ENCODE results near the gene KCNMB2. TPM values are rescaled to one million over a fixed set of nuclear protein-coding genes. Genes with fewer than 3 reads are reported as not detected.
A peak's percentile ranks its signal among the peaks of the same experiment; 100 is the strongest.

Gene KCNMB2
- 1 to 10 TPM in 1 of 5 donors, not detected in 4; 3.7 TPM for total RNA-seq
- polyA plus RNA-seq: 1 to 10 TPM in 2 of 3 donors, under 1 TPM in 1; 0.48 to 2.4 (median 1.1) TPM
- long read RNA-seq, donor 1, partial matches to known transcripts: 0 of 1 reads
- long read RNA-seq, donor 1, other reads (novel, unspliced or antisense): 0 of 1 reads
- long read RNA-seq, donor 2, partial matches to known transcripts: 0 of 1 reads
- long read RNA-seq, donor 2, other reads (novel, unspliced or antisense): 0 of 1 reads
- long read RNA-seq, donor 3, partial matches to known transcripts: 0 of 1 reads
- long read RNA-seq, donor 3, other reads (novel, unspliced or antisense): 0 of 1 reads
- long read RNA-seq, donor 4: 0 reads
- long read RNA-seq, donor 5, partial matches to known transcripts: 0 of 1 reads
- long read RNA-seq, donor 5, other reads (novel, unspliced or antisense): 0 of 1 reads
- long read RNA-seq, donor 6: 0 reads
- long read RNA-seq, donor 7, partial matches to known transcripts: 0 of 1 reads
- long read RNA-seq, donor 7, other reads (novel, unspliced or antisense): 0 of 1 reads
- long read RNA-seq, donor 8, partial matches to known transcripts: 0 of 1 reads
- long read RNA-seq, donor 8, other reads (novel, unspliced or antisense): 0 of 1 reads
- long read RNA-seq, donor 9, partial matches to known transcripts: 0 of 1 reads
- long read RNA-seq, donor 9, other reads (novel, unspliced or antisense): 0 of 1 reads
- long read RNA-seq, donor 10, partial matches to known transcripts: 0 of 2 reads
- long read RNA-seq, donor 10, other reads (novel, unspliced or antisense): 0 of 2 reads

DNA sequence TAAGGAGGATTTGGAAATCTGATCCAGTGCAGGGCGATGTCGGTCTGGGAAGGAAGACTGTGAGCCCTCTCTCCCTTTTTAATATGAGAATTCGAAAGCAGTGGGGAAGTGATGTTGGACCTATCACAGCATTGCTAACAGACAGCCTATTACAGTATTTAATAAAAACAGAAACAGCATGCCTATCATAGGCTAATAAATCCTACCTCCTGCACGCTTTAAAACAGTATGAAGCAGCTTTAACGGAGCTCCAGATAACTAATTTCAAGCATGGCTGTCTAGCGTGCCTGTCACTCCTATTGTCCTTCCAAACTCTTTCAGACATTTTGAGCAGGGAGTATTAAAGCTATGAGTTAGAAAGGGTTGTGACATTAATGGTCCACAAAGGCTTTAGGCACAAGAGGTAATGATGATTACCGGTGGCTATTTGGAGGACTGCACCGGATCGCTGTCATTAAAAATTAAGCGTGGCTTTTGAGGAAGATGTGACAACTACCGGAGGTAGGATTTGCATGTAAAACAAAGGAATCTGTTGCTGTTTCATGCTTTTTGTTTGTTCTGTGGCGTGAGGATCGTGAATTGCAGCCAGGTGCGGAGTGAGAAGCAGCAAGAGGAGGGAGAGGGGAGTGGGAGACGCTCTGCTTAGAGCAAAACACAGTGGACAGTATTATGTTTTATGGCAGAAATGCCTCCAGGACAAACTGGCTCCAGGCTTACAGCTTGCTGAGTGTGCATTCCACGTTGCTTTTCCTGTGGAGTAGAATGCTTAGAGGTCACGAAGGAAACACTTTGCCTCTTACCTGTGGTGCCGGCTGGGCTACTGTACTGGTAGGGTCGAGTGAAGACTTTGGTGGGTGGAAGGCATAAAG, at the start of gene KCNMB2:
KCNMB2 (plus strand) TSS at position 226 of the 869 bp plus-strand sequence.
- H3K27me3 ChIP-seq: peaks cover 0 to 16% (median 0%) of the 10 kb centered on the region in 3 donors
- TF ChIP-seq EP300 (IDR thresholded peaks at IDR 0.05) (no peak), POLR2AphosphoS5 (IDR thresholded peaks at IDR 0.05) (no peak), POLR2A (IDR thresholded peaks at IDR 0.05) (no peak)
- TF ChIP-seq, protein P1, sequence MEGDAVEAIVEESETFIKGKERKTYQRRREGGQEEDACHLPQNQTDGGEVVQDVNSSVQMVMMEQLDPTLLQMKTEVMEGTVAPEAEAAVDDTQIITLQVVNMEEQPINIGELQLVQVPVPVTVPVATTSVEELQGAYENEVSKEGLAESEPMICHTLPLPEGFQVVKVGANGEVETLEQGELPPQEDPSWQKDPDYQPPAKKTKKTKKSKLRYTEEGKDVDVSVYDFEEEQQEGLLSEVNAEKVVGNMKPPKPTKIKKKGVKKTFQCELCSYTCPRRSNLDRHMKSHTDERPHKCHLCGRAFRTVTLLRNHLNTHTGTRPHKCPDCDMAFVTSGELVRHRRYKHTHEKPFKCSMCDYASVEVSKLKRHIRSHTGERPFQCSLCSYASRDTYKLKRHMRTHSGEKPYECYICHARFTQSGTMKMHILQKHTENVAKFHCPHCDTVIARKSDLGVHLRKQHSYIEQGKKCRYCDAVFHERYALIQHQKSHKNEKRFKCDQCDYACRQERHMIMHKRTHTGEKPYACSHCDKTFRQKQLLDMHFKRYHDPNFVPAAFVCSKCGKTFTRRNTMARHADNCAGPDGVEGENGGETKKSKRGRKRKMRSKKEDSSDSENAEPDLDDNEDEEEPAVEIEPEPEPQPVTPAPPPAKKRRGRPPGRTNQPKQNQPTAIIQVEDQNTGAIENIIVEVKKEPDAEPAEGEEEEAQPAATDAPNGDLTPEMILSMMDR (IDR thresholded peaks at IDR 0.05): no peak
- peak within 1 kb of the TSS in 2 of 5 donors; percentile 0 to 11 for H3K27ac ChIP-seq
- peak within 1 kb of the TSS; percentile 38 to 48 (median 44) for H3K4me3 ChIP-seq
- H3K9me3 ChIP-seq: no peaks in the 10 kb centered on the region
- DNase-seq: peak in 1 of 2 donors; percentile 78
- no peaks in the 10 kb centered on the region for H3K36me3 ChIP-seq
- peaks cover 5 to 26% (median 19%) of the 10 kb centered on the region in 4 donors for H3K4me1 ChIP-seq
- 7 to 12% (median 9%) methylated on average over 19 of the region's 19 CpGs for whole genome bisulfite sequencing, 5 donors
- intact Hi-C loops (cut with DNase I; ENCODE audit: low total_unique reads): no loop called here

DNA sequence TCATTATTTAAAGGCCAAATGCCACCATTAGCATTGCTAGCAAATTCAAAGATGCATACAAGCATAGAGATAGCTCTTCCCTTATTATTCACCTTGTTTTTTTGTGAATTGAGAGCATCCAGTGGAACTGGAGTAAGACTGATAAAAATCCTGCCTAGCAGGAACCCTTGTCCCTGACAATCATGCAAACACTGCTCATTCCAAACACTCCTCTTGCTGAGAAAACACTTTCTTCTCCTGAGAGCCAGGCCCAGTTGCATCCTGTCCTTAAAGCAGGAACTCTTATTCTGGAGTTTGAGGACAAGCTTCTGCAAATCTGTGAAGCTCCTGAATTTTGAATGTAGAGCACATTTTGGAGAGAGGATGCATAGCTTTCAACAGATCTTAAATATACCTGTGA, 49.3 kb upstream of the KCNMB2 start:
- Histone ChIP-seq H3K4me1 (no peaks in the 10 kb centered on the region), H3K27ac (no peak overlapping the region), H3K27me3 (no peaks in the 10 kb centered on the region), H3K4me3 (no peak overlapping the region), H3K36me3 (no peaks in the 10 kb centered on the region), H3K9me3 (no peaks in the 10 kb centered on the region)
- intact Hi-C loops (cut with DNase I; ENCODE audit: low total_unique reads): no loop called here
- TF ChIP-seq POLR2A (IDR thresholded peaks at IDR 0.05): no peak
- TF ChIP-seq POLR2AphosphoS5 (IDR thresholded peaks at IDR 0.05): no peak
- TF ChIP-seq, protein P1 (IDR thresholded peaks at IDR 0.05): no peak
- TF ChIP-seq EP300 (IDR thresholded peaks at IDR 0.05): no peak
- no peak for DNase-seq

DNA sequence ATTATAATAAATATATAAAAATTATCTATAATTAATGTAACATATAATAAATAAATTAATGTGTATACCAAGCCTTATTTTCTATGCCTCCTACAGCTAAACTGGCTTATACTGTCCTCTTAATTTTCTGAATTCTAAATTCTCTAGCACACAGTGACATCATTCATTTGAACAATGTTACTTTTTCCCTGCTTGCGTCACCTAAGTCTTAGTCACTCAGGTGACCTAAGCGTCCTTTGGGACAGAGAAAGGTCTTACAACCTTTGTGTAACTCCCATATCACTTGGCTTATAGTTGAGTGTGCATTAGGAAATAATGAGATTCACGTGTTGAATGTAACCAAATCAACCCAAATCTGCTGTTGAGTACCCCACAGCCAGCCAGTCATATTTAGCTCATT, 48.5 kb upstream of the KCNMB2 start:
- DNase-seq: no peak
- intact Hi-C loops (cut with DNase I; ENCODE audit: low total_unique reads): no loop called here
- Histone ChIP-seq H3K4me1 (no peaks in the 10 kb centered on the region), H3K36me3 (no peaks in the 10 kb centered on the region), H3K4me3 (no peak overlapping the region), H3K27me3 (no peaks in the 10 kb centered on the region), H3K27ac (no peak overlapping the region), H3K9me3 (no peaks in the 10 kb centered on the region)
- TF ChIP-seq POLR2A (IDR thresholded peaks at IDR 0.05): no peak
- TF ChIP-seq EP300 (IDR thresholded peaks at IDR 0.05): no peak
- TF ChIP-seq, protein P1 (IDR thresholded peaks at IDR 0.05): no peak
- no peak for TF ChIP-seq POLR2AphosphoS5 (IDR thresholded peaks at IDR 0.05)
- WGBS, 5 donors: 63 to 79% (median 67%) methylated on average over 3 of the region's 3 CpGs

DNA sequence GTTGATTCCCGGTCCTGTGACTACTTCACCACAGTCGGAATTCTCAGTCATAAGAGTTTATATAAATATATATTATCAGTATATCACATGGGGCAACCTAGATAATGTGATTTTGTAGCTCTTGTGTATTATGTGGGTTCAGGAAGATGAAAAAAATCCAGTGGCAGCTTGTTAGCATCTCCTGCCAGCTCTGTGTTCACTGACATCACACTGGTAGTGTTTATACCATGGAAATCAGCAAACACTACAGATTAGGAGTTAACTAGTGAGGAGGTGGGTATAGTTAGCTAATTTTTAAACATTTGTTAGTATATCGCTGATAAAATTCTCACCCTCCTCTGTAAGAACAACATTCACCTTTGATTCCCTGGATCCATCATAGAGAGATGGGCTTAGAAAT, 44.5 kb upstream of the KCNMB2 start:
- TF ChIP-seq POLR2A (IDR thresholded peaks at IDR 0.05) (no peak), EP300 (IDR thresholded peaks at IDR 0.05) (no peak), POLR2AphosphoS5 (IDR thresholded peaks at IDR 0.05) (no peak)
- TF ChIP-seq, protein P1 (IDR thresholded peaks at IDR 0.05): no peak
- Histone ChIP-seq H3K4me3 (no peak overlapping the region), H3K9me3 (peaks cover 0 to 6% (median 0%) of the 10 kb centered on the region in 4 donors), H3K36me3 (no peaks in the 10 kb centered on the region), H3K27ac (no peak overlapping the region), H3K4me1 (no peaks in the 10 kb centered on the region), H3K27me3 (no peaks in the 10 kb centered on the region)
- 38 to 68% (median 65%) methylated on average over 3 of the region's 3 CpGs for WGBS, 5 donors
- intact Hi-C loops (cut with DNase I; ENCODE audit: low total_unique reads): no loop called here
- DNase-seq: no peak

All from stomach (tissue), 19 donors.